WTC11 (cell line): ENCODE measurements around the gene HID1. TPM values are rescaled to one million over a fixed set of nuclear protein-coding genes. Genes with fewer than 3 reads are reported as not detected.

Source experiments
- ATAC-seq: fragments of 200-7000 bp; cut with Tn5 transposase; 2 replicates; pipeline ENCODE4 v1.10.0; 2021; ENCODE audit warnings: mild to moderate bottlenecking, moderate library complexity
- CTCF ChIA-PET: fragments of 300-600 bp; sonication (Branson Sonifier 250); formaldehyde crosslinking; loops from one replicate; lab custom pipeline; 2021; ENCODE audit warnings: antibody characterized with exemption; lab: Charles Lee
- POLR2A ChIA-PET: fragments of 350-600 bp; sonication (Branson Sonifier 250); formaldehyde crosslinking; loops from one replicate; lab custom pipeline; 2021; ENCODE audit warnings: antibody characterized with exemption; lab: Charles Lee
- DNase-seq: peaks from one replicate; pipeline ENCODE4 v3.0.0; 2021; ENCODE audit warnings: low spot score
- H3K27ac Mint-ChIP-seq: 2 replicates; pipeline ENCODE4 v1.8.0; 2021; ENCODE audit warnings: mixed read lengths
- H3K27me3 Mint-ChIP-seq: 2 replicates; pipeline ENCODE4 v1.8.0; 2021; ENCODE audit warnings: low read depth, mild to moderate bottlenecking, moderate library complexity, mixed read lengths
- H3K36me3 Mint-ChIP-seq: 2 replicates; pipeline ENCODE4 v1.8.0; 2021; ENCODE audit warnings: mixed read lengths
- H3K4me1 Mint-ChIP-seq: 2 replicates; pipeline ENCODE4 v1.8.0; 2022; ENCODE audit warnings: mixed read lengths
- H3K4me3 Mint-ChIP-seq: 2 replicates; pipeline ENCODE4 v1.8.0; 2021; ENCODE audit warnings: mild to moderate bottlenecking, moderate library complexity, mixed read lengths
- H3K9me3 Mint-ChIP-seq: 2 replicates; pipeline ENCODE4 v1.8.0; 2021; ENCODE audit warnings: mixed read lengths
- ATF3 ChIP-seq: sonication (generic); formaldehyde crosslinking; conservative IDR thresholded peaks from 2 replicates; pipeline ENCODE4 v1.8.1; 2022; ENCODE audit warnings: mild to moderate bottlenecking, missing genetic modification reagents
- CBFB ChIP-seq: sonication (generic); formaldehyde crosslinking; IDR thresholded peaks from 2 replicates; pipeline ENCODE4 v1.8.1; 2022; ENCODE audit warnings: mild to moderate bottlenecking, low read depth, missing genetic modification reagents
- CDX4 ChIP-seq: fragments of 250-450 bp; sonication (Bioruptor Pico); IDR thresholded peaks from 2 replicates; pipeline ENCODE4 v1.9.0; 2021; ENCODE audit warnings: moderate library complexity, mild to moderate bottlenecking, inconsistent platforms, borderline replicate concordance
- CREB1 ChIP-seq: sonication (generic); formaldehyde crosslinking; IDR thresholded peaks from 2 replicates; pipeline ENCODE4 v1.8.0; 2023; ENCODE audit warnings: mild to moderate bottlenecking, missing genetic modification reagents
- CTCF ChIP-seq: fragments of 200-600 bp; IDR thresholded peaks from 2 replicates; pipeline ENCODE4 v1.8.0; 2022; ENCODE audit warnings: antibody characterized with exemption
- EMX1 ChIP-seq: fragments of 250-450 bp; sonication (Bioruptor Pico); IDR thresholded peaks from 2 replicates; pipeline ENCODE4 v1.8.0; 2021; ENCODE audit warnings: mild to moderate bottlenecking
- FOXJ3 ChIP-seq: sonication (generic); formaldehyde crosslinking; IDR thresholded peaks from 2 replicates; pipeline ENCODE4 v1.9.0; 2021; ENCODE audit warnings: missing genetic modification reagents, mild to moderate bottlenecking, borderline replicate concordance
- FOXP4 ChIP-seq: sonication (generic); formaldehyde crosslinking; IDR thresholded peaks from 2 replicates; pipeline ENCODE4 v1.8.0; 2022; ENCODE audit warnings: mild to moderate bottlenecking, missing genetic modification reagents
- NFATC4 ChIP-seq: fragments of 250-450 bp; sonication (Bioruptor Pico); IDR thresholded peaks from 2 replicates; pipeline ENCODE4 v1.9.0; 2021; ENCODE audit warnings: mild to moderate bottlenecking
- NFE2L1 ChIP-seq: sonication (generic); formaldehyde crosslinking; IDR thresholded peaks from 2 replicates; pipeline ENCODE4 v1.8.1; 2023; ENCODE audit warnings: missing genetic modification reagents
- NR2C2 ChIP-seq: sonication (generic); formaldehyde crosslinking; IDR thresholded peaks from 2 replicates; pipeline ENCODE4 v1.8.0; 2022; ENCODE audit warnings: mild to moderate bottlenecking, missing genetic modification reagents
- OVOL2 ChIP-seq: fragments of 250-450 bp; sonication (Bioruptor Pico); IDR thresholded peaks from 2 replicates; pipeline ENCODE4 v1.9.0; 2021; ENCODE audit warnings: mild to moderate bottlenecking, borderline replicate concordance
- PRDM15 ChIP-seq: sonication (generic); formaldehyde crosslinking; IDR thresholded peaks from 2 replicates; pipeline ENCODE4 v1.8.0; 2022; ENCODE audit warnings: missing genetic modification reagents
- PREB ChIP-seq: sonication (generic); formaldehyde crosslinking; IDR thresholded peaks from 2 replicates; pipeline ENCODE4 v1.8.1; 2022; ENCODE audit warnings: mild to moderate bottlenecking, missing genetic modification reagents, moderate library complexity, borderline replicate concordance
- RORB ChIP-seq: fragments of 250-450 bp; sonication (Bioruptor Pico); IDR thresholded peaks from 2 replicates; pipeline ENCODE4 v1.9.0; 2021; ENCODE audit warnings: mild to moderate bottlenecking
- SMAD3 ChIP-seq: sonication (generic); formaldehyde crosslinking; IDR thresholded peaks from 2 replicates; pipeline ENCODE4 v1.8.0; 2022; ENCODE audit warnings: missing genetic modification reagents, mild to moderate bottlenecking, borderline replicate concordance
- TCF7 ChIP-seq: sonication (generic); formaldehyde crosslinking; IDR thresholded peaks from 2 replicates; pipeline ENCODE4 v1.8.0; 2022; ENCODE audit warnings: mild to moderate bottlenecking, low read depth, missing genetic modification reagents, moderate library complexity
- USF1 ChIP-seq: sonication (generic); formaldehyde crosslinking; IDR thresholded peaks from 2 replicates; pipeline ENCODE4 v1.8.0; 2022; ENCODE audit warnings: mild to moderate bottlenecking, missing genetic modification reagents
- ZBTB21 ChIP-seq: sonication (generic); formaldehyde crosslinking; IDR thresholded peaks from 2 replicates; pipeline ENCODE4 v1.8.1; 2023; ENCODE audit warnings: mild to moderate bottlenecking, missing genetic modification reagents, borderline replicate concordance
- ZBTB43 ChIP-seq: sonication (generic); formaldehyde crosslinking; IDR thresholded peaks from 2 replicates; pipeline ENCODE4 v1.8.1; 2023; ENCODE audit warnings: mild to moderate bottlenecking, missing genetic modification reagents
- ZNF232 ChIP-seq: sonication (generic); formaldehyde crosslinking; IDR thresholded peaks from 2 replicates; pipeline ENCODE4 v1.8.0; 2022; ENCODE audit warnings: mild to moderate bottlenecking, missing genetic modification reagents
- ZNF671 ChIP-seq: fragments of 250-450 bp; sonication (Bioruptor Pico); IDR thresholded peaks from 2 replicates; pipeline ENCODE4 v1.8.0; 2021; ENCODE audit warnings: mild to moderate bottlenecking
- total RNA-seq: library from RNA; stranded (reverse); gene quantifications from 3 replicates; pipeline ENCODE4 v1.2.3, GENCODE V29; 2021

The HID1 gene
- total RNA-seq, 1 experiment from 2014 or later: 16.7 TPM

GRCh38 chr17:74954665-74955421, 17.7 kb downstream of the HID1 start:
- CTCF ChIA-PET: interaction anchor here (1.0 to 6.5 kb wide), 3 partner anchors 9 to 93 kb away, joined by 3 to 206 read pairs (median 4); partner anchors contain the start of genes OTOP2 and USH1G
- Mint-ChIP-seq H3K4me1 (peaks cover 7% of the 10 kb centered on the region), H3K27me3 (peaks cover 14% of the 10 kb centered on the region), H3K36me3 (no peaks in the 10 kb centered on the region), H3K9me3 (no peaks in the 10 kb centered on the region), H3K4me3 (no peak overlapping the region), H3K27ac (no peak overlapping the region)
- POLR2A ChIA-PET: no interaction called here
- no peak for ATAC-seq
- no peak for DNase-seq
- TF ChIP-seq ATF3 (CRISPR knock-in tag) (no peak), SMAD3 (CRISPR knock-in tag) (no peak), RORB (CRISPR knock-in tag) (no peak), FOXP4 (CRISPR knock-in tag) (no peak), ZBTB43 (CRISPR knock-in tag) (no peak), CREB1 (CRISPR knock-in tag) (no peak), EMX1 (no peak), ZBTB21 (no peak), USF1 (CRISPR knock-in tag) (no peak)
- TF ChIP-seq, all 79 proteins: peak for 0

- CTCF ChIA-PET: interaction anchor here (1.0 to 6.5 kb wide), 2 partner anchors 32 to 92 kb away, joined by 4 to 206 read pairs; partner anchors contain the start of genes OTOP2 and USH1G
- H3K4me1 Mint-ChIP-seq: peaks cover 9% of the 10 kb centered on the region
- H3K36me3 Mint-ChIP-seq: no peaks in the 10 kb centered on the region
- POLR2A ChIA-PET: no interaction called here
- H3K27me3 Mint-ChIP-seq: peaks cover 9% of the 10 kb centered on the region
- H3K9me3 Mint-ChIP-seq: no peaks in the 10 kb centered on the region
- ATAC-seq (no peak), DNase-seq (no peak)
- H3K4me3 Mint-ChIP-seq: no peak overlapping the region
- no peak overlapping the region for H3K27ac Mint-ChIP-seq
- TF ChIP-seq FOXJ3 (CRISPR knock-in tag): no peak
- no peak for TF ChIP-seq ZNF232 (CRISPR knock-in tag)
- no peak for TF ChIP-seq NFATC4 (CRISPR knock-in tag)
- no peak for TF ChIP-seq TCF7 (CRISPR knock-in tag)
- no peak for TF ChIP-seq PRDM15 (CRISPR knock-in tag)
- no peak for TF ChIP-seq NR2C2 (CRISPR knock-in tag)
- no peak for TF ChIP-seq CTCF
- TF ChIP-seq CDX4: no peak
- no peak for TF ChIP-seq ZNF671
- no peak for TF ChIP-seq OVOL2 (CRISPR knock-in tag)
- TF ChIP-seq NFE2L1 (CRISPR knock-in tag): no peak
- no peak for TF ChIP-seq PREB (CRISPR knock-in tag)
- no peak for TF ChIP-seq CBFB (CRISPR knock-in tag)
These were observed 18.4 kb downstream of the HID1 start for GRCh38 chr17:74954115-74954514.
